OCI-LY7 (cell line): ENCODE results near the gene FABP6. TPM values are rescaled to one million over a fixed set of nuclear protein-coding genes. Genes with fewer than 3 reads are reported as not detected.

Experiments used
- BruUV-seq: library from RNA; stranded (reverse); fragments of 400-500 nt; replicated peaks from 2 replicates; lab custom pipeline; 2021; lab: Mats Ljungman, UMichigan
- CTCF ChIA-PET: fragments of 300-600 bp; sonication (Branson Sonifier 250); formaldehyde crosslinking; loops from one replicate; lab custom pipeline; 2022; ENCODE audit warnings: antibody characterized with exemption; ENCODE audit not compliant: unreplicated experiment; lab: Charles Lee
- POLR2A ChIA-PET: fragments of 300-600 bp; sonication (Branson Sonifier 250); formaldehyde crosslinking; loops from one replicate; lab custom pipeline; 2022; ENCODE audit warnings: antibody characterized with exemption; lab: Charles Lee
- DNase-seq: peaks from one replicate; pipeline ENCODE4 v3.0.0-alpha.2; 2015; ENCODE audit warnings: low spot score
- H2AFZ ChIP-seq: fragments of 200-600 bp; sonication (generic), shearing (Covaris generic); 2 replicates; pipeline ENCODE4 v1.6.1; 2014; ENCODE audit warnings: mild to moderate bottlenecking, antibody characterized with exemption, low read length, moderate library complexity
- H3K27ac ChIP-seq: fragments of 200-600 bp; sonication (generic); 2 replicates; pipeline ENCODE4 v1.5.1; 2014; ENCODE audit warnings: mixed run types, low read depth, mild to moderate bottlenecking, moderate library complexity, low read length, inconsistent platforms; ENCODE audit not compliant: poor library complexity, severe bottlenecking
- H3K36me3 ChIP-seq: fragments of 200-600 bp; sonication (generic); 2 replicates; pipeline ENCODE4 v1.6.1; 2014; ENCODE audit warnings: mild to moderate bottlenecking, antibody characterized with exemption, low read length, moderate library complexity, mixed read lengths; ENCODE audit not compliant: insufficient read depth
- H3K4me1 ChIP-seq: fragments of 200-600 bp; sonication (generic); 2 replicates; pipeline ENCODE4 v1.5.1; 2014; ENCODE audit warnings: mild to moderate bottlenecking, low read length; ENCODE audit not compliant: insufficient read depth, poor library complexity, severe bottlenecking
- H3K4me2 ChIP-seq: fragments of 200-600 bp; sonication (generic); 2 replicates; pipeline ENCODE4 v1.6.1; 2014; ENCODE audit warnings: mild to moderate bottlenecking, low read length
- H3K4me3 ChIP-seq: fragments of 200-600 bp; sonication (generic); 2 replicates; pipeline ENCODE4 v1.5.1; 2014; ENCODE audit warnings: mild to moderate bottlenecking, low read depth, low read length; ENCODE audit not compliant: poor library complexity, severe bottlenecking
- H3K79me2 ChIP-seq: fragments of 200-600 bp; sonication (generic); 2 replicates; pipeline ENCODE4 v1.6.1; 2016; ENCODE audit warnings: low read depth, mild to moderate bottlenecking, low read length, moderate library complexity, mixed read lengths; ENCODE audit not compliant: insufficient read depth
- H3K9me2 ChIP-seq: fragments of 200-600 bp; sonication (generic); 2 replicates; pipeline ENCODE4 v1.6.1; 2016; ENCODE audit warnings: mild to moderate bottlenecking, low read length, mixed read lengths; ENCODE audit not compliant: insufficient read depth
- H3K9me3 ChIP-seq: fragments of 200-600 bp; sonication (generic); 2 replicates; pipeline ENCODE4 v1.6.1; 2014; ENCODE audit warnings: mild to moderate bottlenecking, mixed run types, low read length, mixed read lengths
- H4K20me1 ChIP-seq: fragments of 200-600 bp; sonication (generic); 2 replicates; pipeline ENCODE4 v1.6.1; 2014; ENCODE audit warnings: mild to moderate bottlenecking, antibody characterized with exemption, low read length, moderate library complexity, mixed read lengths; ENCODE audit not compliant: insufficient read depth
- CTCF ChIP-seq: fragments of 200-600 bp; sonication (generic); conservative IDR thresholded peaks from 2 replicates; pipeline ENCODE4 v1.5.1; 2014; ENCODE audit warnings: mild to moderate bottlenecking, antibody characterized with exemption, low read length, moderate library complexity, mixed read lengths
- EZH2phosphoT487 ChIP-seq: fragments of 200-600 bp; sonication (generic); IDR thresholded peaks from 2 replicates; pipeline ENCODE4 v1.6.1; 2018; ENCODE audit warnings: low read depth, borderline replicate concordance, mild to moderate bottlenecking, mixed run types, antibody characterized with exemption, low read length, moderate library complexity, mixed read lengths
- intact Hi-C: fragments of 100-400 bp; cut with micrococcal nuclease; formaldehyde crosslinking; loops from one replicate; pipeline ENCODE4 v1.10.0; 2022; ENCODE audit not compliant: unreplicated experiment
- total RNA-seq, 2 experiments: library from RNA; depleted of rRNA in 1 of 2; stranded (reverse); fragments of >200 nt in 1 of 2; shearing (Covaris generic) in 1 of 2; gene quantifications; 2 replicates each; pipeline ENCODE4 v1.2.3, GENCODE V29; 2014 to 2022

Gene FABP6
- total RNA-seq, 2 experiments from 2014 or later = 0.69 TPM; not detected in 1

DNA sequence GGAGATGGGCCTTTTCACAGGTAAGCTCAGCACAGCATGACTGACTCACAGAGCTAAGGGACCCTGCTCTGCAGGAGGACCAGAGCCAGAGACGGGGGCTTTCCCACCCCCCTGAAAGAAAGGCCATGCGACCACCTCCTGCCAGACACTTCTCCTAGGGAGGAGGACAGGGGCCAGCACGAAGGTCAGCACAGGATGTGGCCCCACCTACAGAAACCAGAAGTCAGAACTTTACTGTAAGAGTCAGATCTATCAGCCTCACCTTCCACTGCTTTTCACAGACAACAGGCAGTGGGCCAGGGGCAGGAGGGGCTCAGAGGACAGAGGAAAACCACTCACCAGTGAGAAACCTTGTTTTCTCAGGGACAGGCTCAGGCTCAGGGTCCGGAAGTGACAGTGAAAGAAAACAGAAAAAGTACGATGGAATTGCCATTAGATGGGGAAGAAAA, 45.2 kb downstream of the FABP6 start:
- Histone ChIP-seq H3K4me2 (no peak overlapping the region), H3K79me2 (no peaks in the 10 kb centered on the region), H2AFZ (no peak overlapping the region), H3K36me3 (no peaks in the 10 kb centered on the region), H3K9me2 (no peaks in the 10 kb centered on the region), H3K4me1 (peaks cover 15% of the 10 kb centered on the region), H3K9me3 (no peaks in the 10 kb centered on the region), H4K20me1 (no peaks in the 10 kb centered on the region), H3K27ac (no peak overlapping the region), H3K4me3 (no peak overlapping the region)
- no TSS peak for BruUV-seq
- intact Hi-C loops = no loop called here
- ChIA-PET CTCF (no interaction called here), POLR2A (interaction anchor here (0.6 to 0.7 kb wide), 3 partner anchors 9 to 708 kb away, joined by 3 read pairs; no protein-coding TSS in a partner anchor)
- no peak for TF ChIP-seq EZH2phosphoT487
- no peak for TF ChIP-seq CTCF
- no peak for DNase-seq

GRCh38 chr5:160278343-160278742, 49.0 kb downstream of the FABP6 start:
- no TSS peak for BruUV-seq
- H3K4me3 ChIP-seq = no peak overlapping the region
- no peak overlapping the region for H3K4me2 ChIP-seq
- H3K9me2 ChIP-seq = no peaks in the 10 kb centered on the region
- intact Hi-C loops = no loop called here
- POLR2A ChIA-PET = no interaction called here
- H3K79me2 ChIP-seq = no peaks in the 10 kb centered on the region
- no peaks in the 10 kb centered on the region for H3K4me1 ChIP-seq
- H3K27ac ChIP-seq = no peak overlapping the region
- H3K36me3 ChIP-seq = no peaks in the 10 kb centered on the region
- TF ChIP-seq EZH2phosphoT487 = no peak
- no peak for TF ChIP-seq CTCF
- no peaks in the 10 kb centered on the region for H3K9me3 ChIP-seq
- DNase-seq = no peak
- H4K20me1 ChIP-seq = no peaks in the 10 kb centered on the region
- CTCF ChIA-PET = no interaction called here
- no peak overlapping the region for H2AFZ ChIP-seq

- Histone ChIP-seq H3K9me2 (no peaks in the 10 kb centered on the region), H3K9me3 (no peaks in the 10 kb centered on the region), H3K79me2 (no peaks in the 10 kb centered on the region), H3K4me1 (no peaks in the 10 kb centered on the region), H3K36me3 (no peaks in the 10 kb centered on the region), H3K4me3 (no peak overlapping the region), H3K27ac (no peak overlapping the region), H3K4me2 (no peak overlapping the region), H4K20me1 (no peaks in the 10 kb centered on the region), H2AFZ (no peak overlapping the region)
- ChIA-PET CTCF (no interaction called here), POLR2A (no interaction called here)
- BruUV-seq = no TSS peak
- no peak for TF ChIP-seq CTCF
- TF ChIP-seq EZH2phosphoT487 = no peak
- intact Hi-C loops = no loop called here
- DNase-seq = no peak
Observed at GRCh38 chr5:160280384-160281095, 51.2 kb downstream of the FABP6 start.
